Thoracic aorta (tissue), 2 donors: ENCODE results near the gene PROM1. TPM values are rescaled to one million over a fixed set of nuclear protein-coding genes. Genes with fewer than 3 reads are reported as not detected.

ENCODE experiments used
- ATAC-seq: fragments of 150-250 bp; one replicate; pipeline ENCODE4 v1.8.0; 2017; ENCODE audit warnings: low read depth; ENCODE audit not compliant: insufficient number of reproducible peaks, low FRiP score
- DNase-seq: peaks from one replicate; pipeline ENCODE4 v3.0.0-alpha.2; 2020; ENCODE audit warnings: low spot score
- H3K27ac ChIP-seq, 2 donors: fragments of 200-600 bp; sonication (generic); 1 replicate in 1 of 2; 2 replicates in 1 of 2; pipeline ENCODE4 v1.5.1; 2016; ENCODE audit warnings: mild to moderate bottlenecking in 2 of 2, moderate library complexity in 2 of 2
- H3K27me3 ChIP-seq: fragments of 200-600 bp; sonication (generic); replicated peaks from 2 replicates; pipeline ENCODE4 v1.6.0; 2016; ENCODE audit warnings: mild to moderate bottlenecking; ENCODE audit not compliant: insufficient read depth
- H3K36me3 ChIP-seq: fragments of 200-600 bp; sonication (generic); one replicate; pipeline ENCODE4 v1.5.1; 2016
- H3K4me1 ChIP-seq, 2 donors: fragments of 200-600 bp; sonication (generic); 1 replicate in 1 of 2; 2 replicates in 1 of 2; pipeline versions ENCODE4 v1.5.1 to v1.6.0; 2016; ENCODE audit warnings: low read depth in 2 of 2, mild to moderate bottlenecking in 1 of 2; ENCODE audit not compliant: control insufficient read depth in 1 of 2
- H3K4me3 ChIP-seq: fragments of 200-600 bp; sonication (generic); 2 replicates; pipeline ENCODE4 v1.5.1; 2016; ENCODE audit warnings: mild to moderate bottlenecking
- H3K9me3 ChIP-seq: fragments of 200-600 bp; sonication (generic); 2 replicates; pipeline ENCODE4 v1.5.1; 2016
- total RNA-seq, 2 donors: library from RNA; depleted of rRNA; stranded (reverse); fragments of >200 nt; gene quantifications; one replicate each; pipeline versions ENCODE4 v1.1.0 to v1.2.3, GENCODE V29; 2016
- TF ChIP-seq, protein P1 (sequence below): fragments of 200-600 bp; sonication (generic); IDR thresholded peaks from one replicate; pipeline ENCODE4 v1.5.1; 2019; ENCODE audit warnings: antibody characterized with exemption

Gene PROM1
- total RNA-seq, 2 donors from 2014 or later, result 3.2 to 7.1 TPM

- TF ChIP-seq, protein P1, sequence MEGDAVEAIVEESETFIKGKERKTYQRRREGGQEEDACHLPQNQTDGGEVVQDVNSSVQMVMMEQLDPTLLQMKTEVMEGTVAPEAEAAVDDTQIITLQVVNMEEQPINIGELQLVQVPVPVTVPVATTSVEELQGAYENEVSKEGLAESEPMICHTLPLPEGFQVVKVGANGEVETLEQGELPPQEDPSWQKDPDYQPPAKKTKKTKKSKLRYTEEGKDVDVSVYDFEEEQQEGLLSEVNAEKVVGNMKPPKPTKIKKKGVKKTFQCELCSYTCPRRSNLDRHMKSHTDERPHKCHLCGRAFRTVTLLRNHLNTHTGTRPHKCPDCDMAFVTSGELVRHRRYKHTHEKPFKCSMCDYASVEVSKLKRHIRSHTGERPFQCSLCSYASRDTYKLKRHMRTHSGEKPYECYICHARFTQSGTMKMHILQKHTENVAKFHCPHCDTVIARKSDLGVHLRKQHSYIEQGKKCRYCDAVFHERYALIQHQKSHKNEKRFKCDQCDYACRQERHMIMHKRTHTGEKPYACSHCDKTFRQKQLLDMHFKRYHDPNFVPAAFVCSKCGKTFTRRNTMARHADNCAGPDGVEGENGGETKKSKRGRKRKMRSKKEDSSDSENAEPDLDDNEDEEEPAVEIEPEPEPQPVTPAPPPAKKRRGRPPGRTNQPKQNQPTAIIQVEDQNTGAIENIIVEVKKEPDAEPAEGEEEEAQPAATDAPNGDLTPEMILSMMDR, result no peak
- DNase-seq (no peak), ATAC-seq (no peak)
- peaks cover 5 to 26% of the 10 kb centered on the region in 2 donors for H3K4me1 ChIP-seq
- no peaks in the 10 kb centered on the region for H3K27me3 ChIP-seq
- H3K4me3 ChIP-seq, result no peak overlapping the region
- no peak overlapping the region for H3K27ac ChIP-seq
- H3K36me3 ChIP-seq, result no peaks in the 10 kb centered on the region
- H3K9me3 ChIP-seq, result no peaks in the 10 kb centered on the region
These were observed 38.5 kb upstream of the PROM1 start for GRCh38 chr4:16122308-16122711.

GRCh38 chr4:16120720-16121119, 36.9 kb upstream of the PROM1 start:
- Histone ChIP-seq H3K4me1 (peaks cover 7 to 28% of the 10 kb centered on the region in 2 donors), H3K27ac (no peak overlapping the region), H3K4me3 (no peak overlapping the region), H3K27me3 (no peaks in the 10 kb centered on the region), H3K36me3 (no peaks in the 10 kb centered on the region), H3K9me3 (no peaks in the 10 kb centered on the region)
- TF ChIP-seq, protein P1, result no peak
- ATAC-seq, result no peak
- DNase-seq, result no peak

- TF ChIP-seq, protein P1, result no peak
- H3K4me1 ChIP-seq, result peaks cover 7 to 28% of the 10 kb centered on the region in 2 donors
- no peaks in the 10 kb centered on the region for H3K27me3 ChIP-seq
- no peak overlapping the region for H3K4me3 ChIP-seq
- no peak for DNase-seq
- no peaks in the 10 kb centered on the region for H3K9me3 ChIP-seq
- no peak overlapping the region for H3K27ac ChIP-seq
- no peak for ATAC-seq
- H3K36me3 ChIP-seq, result no peaks in the 10 kb centered on the region
These were observed 36.2 kb upstream of the PROM1 start for GRCh38 chr4:16119981-16120380.

- Histone ChIP-seq H3K27me3 (no peaks in the 10 kb centered on the region), H3K9me3 (no peaks in the 10 kb centered on the region), H3K4me3 (peak overlapping the region; percentile 11), H3K36me3 (no peaks in the 10 kb centered on the region), H3K27ac (peak overlapping the region in 1 of 2 donors; percentile 44), H3K4me1 (peaks cover 7 to 28% of the 10 kb centered on the region in 2 donors)
- TF ChIP-seq, protein P1, result no peak
- DNase-seq, result no peak
- ATAC-seq, result no peak
These were observed 34.3 kb upstream of the PROM1 start for GRCh38 chr4:16118090-16118489.

DNA sequence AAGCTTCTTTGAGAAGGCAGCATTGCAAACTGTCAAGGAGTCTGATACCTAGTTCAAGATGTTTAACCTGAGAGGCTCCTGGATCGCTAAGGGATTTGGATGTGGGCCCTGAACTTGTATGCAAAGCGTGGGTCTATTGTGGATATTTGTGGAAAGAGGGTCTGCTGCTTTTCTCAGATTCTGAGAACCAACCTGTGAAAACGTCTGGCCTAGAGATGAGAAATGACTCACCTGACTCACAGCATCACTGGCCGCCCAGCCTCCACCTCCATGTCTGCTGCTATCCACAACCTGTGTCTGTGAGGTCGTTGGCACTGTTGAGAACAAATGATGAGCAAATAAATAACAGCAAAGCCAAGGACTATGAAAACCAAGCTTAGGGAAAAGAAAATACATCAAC, 33.3 kb upstream of the PROM1 start:
- ATAC-seq (no peak), DNase-seq (no peak)
- no peak overlapping the region for H3K4me3 ChIP-seq
- H3K27ac ChIP-seq, result peak overlapping the region in 1 of 2 donors; percentile 9
- peaks cover 7 to 21% of the 10 kb centered on the region in 2 donors for H3K4me1 ChIP-seq
- H3K27me3 ChIP-seq, result no peaks in the 10 kb centered on the region
- H3K9me3 ChIP-seq, result no peaks in the 10 kb centered on the region
- H3K36me3 ChIP-seq, result no peaks in the 10 kb centered on the region
- TF ChIP-seq, protein P1, result no peak
